ENCODE measurements around the gene SLC25A12.
A peak's percentile ranks its signal among the peaks of the same experiment; 100 is the strongest.
"Not testable (repeated sequence)": the region's sequence is repeated elsewhere in the genome, so short reads cannot be mapped to it uniquely, and the experiment has no call there.

The SLC25A12 gene

DNA sequence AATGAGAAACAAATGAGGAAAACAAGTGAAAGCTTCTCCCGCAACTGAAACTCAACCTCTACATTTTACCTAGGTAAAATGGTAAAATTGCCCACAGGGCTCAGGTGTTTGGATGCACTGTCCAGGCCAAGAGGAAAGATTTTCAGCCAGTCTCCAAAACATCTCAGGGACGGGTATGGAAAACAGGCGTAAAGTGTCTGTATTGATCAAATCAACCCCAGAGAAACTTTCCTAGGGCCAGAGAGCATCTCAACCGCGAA, 27.9 kb upstream of the SLC25A12 start:
- no peaks in the 10 kb centered on the region for H3K9me3 ChIP-seq (ENCODE audit: control insufficient read depth, low read length)
- H3K4me3 ChIP-seq (ENCODE audit: insufficient read depth, low read depth, low read length, poor library complexity, severe bottlenecking): peak overlapping the region; percentile 95
- H3K27ac ChIP-seq (ENCODE audit: insufficient read depth, low read length, poor library complexity, severe bottlenecking): peak overlapping the region; percentile 93
- peaks cover 12% of the 10 kb centered on the region for H3K4me1 ChIP-seq (ENCODE audit: control insufficient read depth, insufficient read depth, low read length, poor library complexity, severe bottlenecking)
- DNase-seq: no peak
- no peaks in the 10 kb centered on the region for H3K27me3 ChIP-seq (replicated peaks; ENCODE audit: control insufficient read depth, insufficient read depth, low read length, poor library complexity, severe bottlenecking)
- H3K36me3 ChIP-seq (ENCODE audit: control insufficient read depth, insufficient read depth, low read length): peaks cover under 1% of the 10 kb centered on the region

DNA sequence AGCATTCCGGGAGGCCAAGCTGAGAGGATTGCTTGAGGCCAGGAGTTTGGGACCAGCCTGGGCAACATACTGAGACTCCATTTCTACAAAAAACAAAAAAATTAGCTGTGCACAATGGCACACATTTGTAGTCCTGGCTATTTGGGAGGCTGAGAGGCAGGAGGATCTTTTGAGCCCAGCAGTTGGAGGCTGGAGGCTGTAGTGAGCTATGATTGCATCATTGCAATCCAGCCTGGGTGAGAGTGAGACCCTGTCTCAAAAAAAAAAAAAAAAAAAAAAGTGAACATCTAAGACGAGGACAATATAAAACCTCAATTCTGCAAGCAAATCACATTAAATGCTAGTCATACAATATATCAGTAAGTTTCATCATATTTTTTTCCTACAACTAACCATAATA, 25.4 kb upstream of the SLC25A12 start:
- DNase-seq: no peak
- no peaks in the 10 kb centered on the region for H3K9me3 ChIP-seq (ENCODE audit: control insufficient read depth, low read length)
- no peak overlapping the region for H3K27ac ChIP-seq (ENCODE audit: insufficient read depth, low read length, poor library complexity, severe bottlenecking)
- H3K27me3 ChIP-seq (replicated peaks; ENCODE audit: control insufficient read depth, insufficient read depth, low read length, poor library complexity, severe bottlenecking): no peaks in the 10 kb centered on the region
- H3K4me1 ChIP-seq (ENCODE audit: control insufficient read depth, insufficient read depth, low read length, poor library complexity, severe bottlenecking): peaks cover 12% of the 10 kb centered on the region
- H3K4me3 ChIP-seq (ENCODE audit: insufficient read depth, low read depth, low read length, poor library complexity, severe bottlenecking): no peak overlapping the region
- no peaks in the 10 kb centered on the region for H3K36me3 ChIP-seq (ENCODE audit: control insufficient read depth, insufficient read depth, low read length)

DNA sequence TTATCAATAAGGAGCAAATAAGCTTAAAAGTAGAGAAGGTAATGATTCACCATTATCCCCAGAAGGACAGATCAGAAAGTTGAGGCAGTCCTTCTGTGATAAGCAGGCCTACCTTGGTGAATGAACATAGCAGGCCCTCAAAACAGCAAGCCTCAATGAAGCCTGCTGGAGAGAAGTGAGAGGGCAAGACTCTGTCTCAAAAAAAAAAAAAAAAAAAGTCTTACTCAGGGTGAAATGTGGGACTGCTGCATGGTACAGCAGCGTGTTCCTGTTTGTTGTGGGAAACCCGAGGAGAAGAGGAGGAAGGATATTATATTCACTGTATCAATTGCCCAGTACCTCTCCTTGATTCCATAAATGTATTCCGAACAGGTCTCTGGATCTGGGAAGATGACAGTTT, 19.5 kb upstream of the SLC25A12 start:
- no peak overlapping the region for H3K27ac ChIP-seq (ENCODE audit: insufficient read depth, low read length, poor library complexity, severe bottlenecking)
- no peaks in the 10 kb centered on the region for H3K4me1 ChIP-seq (ENCODE audit: control insufficient read depth, insufficient read depth, low read length, poor library complexity, severe bottlenecking)
- DNase-seq: no peak

DNA sequence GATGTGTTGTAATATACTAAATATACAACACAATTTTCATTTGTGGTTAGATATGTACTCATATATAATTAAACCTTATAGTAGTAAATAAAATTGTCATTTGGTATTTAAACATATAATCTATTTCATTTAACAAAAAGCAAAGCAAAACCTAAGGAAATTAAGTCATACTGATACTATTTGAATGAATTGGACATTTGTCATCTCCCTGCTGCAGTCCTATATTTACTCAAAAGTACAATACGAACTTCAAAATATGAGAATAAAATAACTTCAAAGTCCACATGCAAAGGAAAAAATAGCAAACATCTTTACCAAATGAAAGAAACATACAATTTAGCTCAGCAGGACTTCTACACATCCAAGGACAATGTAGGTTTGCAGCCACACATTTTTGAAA, 16.4 kb upstream of the SLC25A12 start:
- no peaks in the 10 kb centered on the region for H3K36me3 ChIP-seq (ENCODE audit: control insufficient read depth, insufficient read depth, low read length)
- no peak overlapping the region for H3K27ac ChIP-seq (ENCODE audit: insufficient read depth, low read length, poor library complexity, severe bottlenecking)
- H3K9me3 ChIP-seq (ENCODE audit: control insufficient read depth, low read length): no peaks in the 10 kb centered on the region
- no peak overlapping the region for H3K4me3 ChIP-seq (ENCODE audit: insufficient read depth, low read depth, low read length, poor library complexity, severe bottlenecking)
- H3K4me1 ChIP-seq (ENCODE audit: control insufficient read depth, insufficient read depth, low read length, poor library complexity, severe bottlenecking): no peaks in the 10 kb centered on the region
- DNase-seq: no peak
- H3K27me3 ChIP-seq (replicated peaks; ENCODE audit: control insufficient read depth, insufficient read depth, low read length, poor library complexity, severe bottlenecking): no peaks in the 10 kb centered on the region

More for the DNA sequence above, 19.5 kb upstream of the SLC25A12 start:
- Histone ChIP-seq H3K36me3 (ENCODE audit: control insufficient read depth, insufficient read depth, low read length) (no peaks in the 10 kb centered on the region), H3K27me3 (replicated peaks; ENCODE audit: control insufficient read depth, insufficient read depth, low read length, poor library complexity, severe bottlenecking) (no peaks in the 10 kb centered on the region), H3K9me3 (ENCODE audit: control insufficient read depth, low read length) (no peaks in the 10 kb centered on the region), H3K4me3 (ENCODE audit: insufficient read depth, low read depth, low read length, poor library complexity, severe bottlenecking) (no peak overlapping the region)

DNA sequence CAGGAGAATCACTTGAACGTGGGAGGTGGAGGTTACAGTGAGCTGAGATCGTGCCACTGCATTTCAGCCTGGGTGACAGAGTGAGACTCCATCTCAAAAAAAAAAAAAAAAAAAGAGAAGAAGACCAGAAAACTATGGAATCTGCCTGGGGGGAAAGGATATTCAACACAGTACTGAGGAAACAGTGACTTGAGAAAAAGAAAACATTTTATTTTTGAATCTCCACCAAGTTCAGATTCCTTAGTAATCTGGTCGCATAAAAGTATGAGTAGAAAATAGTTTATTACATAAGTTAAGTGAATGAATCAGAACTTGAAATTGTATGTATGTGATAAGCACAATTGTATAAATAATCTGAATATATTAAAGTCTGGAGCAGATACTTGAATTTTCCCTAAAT, 15.2 kb upstream of the SLC25A12 start:
- no peaks in the 10 kb centered on the region for H3K36me3 ChIP-seq (ENCODE audit: control insufficient read depth, insufficient read depth, low read length)
- H3K27ac ChIP-seq (ENCODE audit: insufficient read depth, low read length, poor library complexity, severe bottlenecking): no peak overlapping the region
- no peak overlapping the region for H3K4me3 ChIP-seq (ENCODE audit: insufficient read depth, low read depth, low read length, poor library complexity, severe bottlenecking)
- DNase-seq: no peak
- no peaks in the 10 kb centered on the region for H3K4me1 ChIP-seq (ENCODE audit: control insufficient read depth, insufficient read depth, low read length, poor library complexity, severe bottlenecking)
- no peaks in the 10 kb centered on the region for H3K27me3 ChIP-seq (replicated peaks; ENCODE audit: control insufficient read depth, insufficient read depth, low read length, poor library complexity, severe bottlenecking)
- no peaks in the 10 kb centered on the region for H3K9me3 ChIP-seq (ENCODE audit: control insufficient read depth, low read length)

DNA sequence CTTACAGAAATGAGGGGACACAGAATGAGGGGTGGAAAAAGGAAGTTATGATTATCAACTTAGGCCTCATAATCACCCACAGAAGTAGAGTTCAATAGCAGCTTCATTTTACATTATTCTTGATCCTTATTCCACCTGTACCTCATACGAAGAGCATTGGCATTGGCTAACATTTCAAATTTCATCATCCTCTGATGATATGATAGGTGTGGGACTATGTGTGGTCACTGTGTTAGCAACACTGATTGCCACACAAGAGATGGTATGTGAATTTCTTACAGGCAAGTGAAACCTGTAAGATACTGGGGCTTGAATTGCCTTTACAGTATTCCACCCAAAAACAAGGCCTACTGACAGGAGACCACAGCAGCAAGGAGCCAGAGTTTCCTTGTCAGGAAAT, 14.2 kb upstream of the SLC25A12 start:
- Histone ChIP-seq H3K36me3 (ENCODE audit: control insufficient read depth, insufficient read depth, low read length) (no peaks in the 10 kb centered on the region), H3K27me3 (replicated peaks; ENCODE audit: control insufficient read depth, insufficient read depth, low read length, poor library complexity, severe bottlenecking) (no peaks in the 10 kb centered on the region), H3K4me1 (ENCODE audit: control insufficient read depth, insufficient read depth, low read length, poor library complexity, severe bottlenecking) (no peaks in the 10 kb centered on the region), H3K9me3 (ENCODE audit: control insufficient read depth, low read length) (no peaks in the 10 kb centered on the region), H3K4me3 (ENCODE audit: insufficient read depth, low read depth, low read length, poor library complexity, severe bottlenecking) (no peak overlapping the region), H3K27ac (ENCODE audit: insufficient read depth, low read length, poor library complexity, severe bottlenecking) (no peak overlapping the region)
- DNase-seq: no peak

DNA sequence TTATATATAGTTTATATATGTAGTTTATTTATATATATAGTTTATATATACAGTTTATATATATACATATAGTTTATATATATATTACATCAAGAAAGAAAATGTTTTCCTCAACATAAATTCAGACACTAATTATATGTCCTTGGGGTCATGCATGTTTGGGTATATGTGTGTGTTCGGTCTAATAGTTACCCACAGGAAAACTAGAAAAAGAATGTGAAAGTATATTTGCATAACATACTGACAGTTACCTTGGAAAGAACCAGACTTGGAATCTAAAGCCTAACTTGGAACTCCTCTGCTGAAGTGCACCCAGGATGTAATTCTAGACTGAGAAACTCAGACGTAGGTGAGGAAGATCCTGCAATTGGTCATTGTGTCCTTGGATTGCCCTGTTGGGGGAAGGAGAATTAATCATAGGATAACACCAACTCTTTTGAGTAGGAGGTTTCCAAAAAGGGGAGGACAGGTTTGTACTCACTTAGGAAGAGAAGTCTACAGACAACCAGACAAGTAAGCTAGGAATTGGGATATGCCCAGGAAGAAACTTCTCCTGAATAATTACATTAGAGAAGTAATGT, 8.9 kb upstream of the SLC25A12 start:
- no peaks in the 10 kb centered on the region for H3K36me3 ChIP-seq (ENCODE audit: control insufficient read depth, insufficient read depth, low read length)
- H3K4me3 ChIP-seq (ENCODE audit: insufficient read depth, low read depth, low read length, poor library complexity, severe bottlenecking): no peak overlapping the region
- no peaks in the 10 kb centered on the region for H3K27me3 ChIP-seq (replicated peaks; ENCODE audit: control insufficient read depth, insufficient read depth, low read length, poor library complexity, severe bottlenecking)
- H3K4me1 ChIP-seq (ENCODE audit: control insufficient read depth, insufficient read depth, low read length, poor library complexity, severe bottlenecking): no peaks in the 10 kb centered on the region
- no peak for DNase-seq
- no peak overlapping the region for H3K27ac ChIP-seq (ENCODE audit: insufficient read depth, low read length, poor library complexity, severe bottlenecking)
- H3K9me3 ChIP-seq (ENCODE audit: control insufficient read depth, low read length): no peaks in the 10 kb centered on the region

DNA sequence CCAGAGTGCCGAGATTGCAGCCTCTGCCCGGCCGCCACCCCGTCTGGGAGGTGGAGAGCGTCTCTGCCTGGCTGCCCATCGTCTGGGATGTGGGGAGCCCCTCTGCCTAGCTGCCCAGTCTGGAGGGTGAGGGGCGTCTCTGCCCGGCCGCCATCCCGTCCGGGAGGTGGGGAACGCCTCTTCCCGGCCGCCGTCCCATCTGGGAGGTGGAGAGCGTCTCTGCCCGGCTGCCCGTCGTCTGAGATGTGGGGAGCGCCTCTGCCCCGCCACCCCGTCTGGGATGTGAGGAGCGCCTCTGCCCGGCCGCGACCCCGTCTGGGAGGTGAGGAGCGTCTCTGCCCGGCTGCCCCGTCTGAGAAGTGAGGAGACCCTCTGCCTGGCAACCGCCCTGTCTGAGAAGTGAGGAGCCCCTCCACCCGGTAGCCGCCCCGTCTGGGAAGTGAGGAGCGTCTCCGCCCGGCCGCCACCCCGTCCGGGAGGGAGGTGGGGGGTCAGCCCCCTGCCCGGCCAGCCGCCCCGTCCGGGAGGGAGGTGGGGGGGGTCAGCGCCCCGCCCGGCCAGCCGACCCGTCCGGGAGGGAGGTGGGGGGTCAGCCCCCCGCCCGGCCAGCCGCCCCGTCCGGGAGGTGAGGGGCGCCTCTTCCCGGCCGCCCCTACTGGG, 5.7 kb upstream of the SLC25A12 start:
- H3K9me3 ChIP-seq (ENCODE audit: control insufficient read depth, low read length); DNase-seq; H3K27ac ChIP-seq (ENCODE audit: insufficient read depth, low read length, poor library complexity, severe bottlenecking); H3K36me3 ChIP-seq (ENCODE audit: control insufficient read depth, insufficient read depth, low read length); H3K27me3 ChIP-seq (replicated peaks; ENCODE audit: control insufficient read depth, insufficient read depth, low read length, poor library complexity, severe bottlenecking); H3K4me1 ChIP-seq (ENCODE audit: control insufficient read depth, insufficient read depth, low read length, poor library complexity, severe bottlenecking); H3K4me3 ChIP-seq (ENCODE audit: insufficient read depth, low read depth, low read length, poor library complexity, severe bottlenecking): not testable (repeated sequence)

DNA sequence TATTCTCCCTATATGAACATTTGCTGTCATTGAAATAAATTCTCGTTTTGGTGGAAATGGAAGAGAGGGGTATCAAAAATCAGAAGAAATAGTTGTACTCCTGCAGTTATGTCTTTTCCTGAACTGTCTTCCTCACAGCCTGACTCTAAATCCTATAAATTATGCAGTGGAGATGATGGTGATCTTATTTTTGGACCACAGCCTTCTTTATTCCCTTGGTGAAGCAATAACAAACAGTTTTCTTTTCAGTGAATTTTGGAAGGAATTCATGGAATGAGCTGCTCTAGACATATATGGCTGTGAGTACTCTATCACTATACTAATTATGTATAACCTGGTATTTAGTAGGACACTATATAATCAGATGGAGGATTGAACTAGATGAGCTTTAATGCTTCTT, 1.7 kb upstream of the SLC25A12 start:
- Histone ChIP-seq H3K9me3 (ENCODE audit: control insufficient read depth, low read length) (no peaks in the 10 kb centered on the region), H3K27ac (ENCODE audit: insufficient read depth, low read length, poor library complexity, severe bottlenecking) (no peak overlapping the region), H3K4me1 (ENCODE audit: control insufficient read depth, insufficient read depth, low read length, poor library complexity, severe bottlenecking) (peaks cover 5% of the 10 kb centered on the region), H3K4me3 (ENCODE audit: insufficient read depth, low read depth, low read length, poor library complexity, severe bottlenecking) (no peak overlapping the region), H3K27me3 (replicated peaks; ENCODE audit: control insufficient read depth, insufficient read depth, low read length, poor library complexity, severe bottlenecking) (no peaks in the 10 kb centered on the region), H3K36me3 (ENCODE audit: control insufficient read depth, insufficient read depth, low read length) (no peaks in the 10 kb centered on the region)
- DNase-seq: no peak

DNA sequence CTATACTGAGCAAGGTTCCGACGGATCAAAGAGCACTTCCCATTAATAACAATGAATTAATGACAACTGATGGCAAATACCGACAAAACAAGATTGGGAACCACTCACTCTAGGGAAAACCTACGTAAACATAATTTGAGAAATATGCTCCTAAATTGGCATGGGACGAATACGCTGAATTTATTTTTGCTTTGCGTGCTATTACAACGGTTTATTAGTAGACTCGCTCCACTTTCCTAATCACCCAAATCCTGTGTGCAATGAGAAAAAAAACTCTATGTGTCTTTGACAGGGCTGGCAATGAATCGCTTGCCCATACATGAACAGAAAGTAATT, 536 bp upstream of the SLC25A12 start:
- H3K4me1 ChIP-seq (ENCODE audit: control insufficient read depth, insufficient read depth, low read length, poor library complexity, severe bottlenecking): peaks cover 5% of the 10 kb centered on the region
- H3K27me3 ChIP-seq (replicated peaks; ENCODE audit: control insufficient read depth, insufficient read depth, low read length, poor library complexity, severe bottlenecking): no peaks in the 10 kb centered on the region
- DNase-seq: no peak

More for the DNA sequence above, 536 bp upstream of the SLC25A12 start:
- no peaks in the 10 kb centered on the region for H3K36me3 ChIP-seq (ENCODE audit: control insufficient read depth, insufficient read depth, low read length)
- H3K4me3 ChIP-seq (ENCODE audit: insufficient read depth, low read depth, low read length, poor library complexity, severe bottlenecking): peak overlapping the region; percentile 99
- H3K27ac ChIP-seq (ENCODE audit: insufficient read depth, low read length, poor library complexity, severe bottlenecking): peak overlapping the region; percentile 73
- no peaks in the 10 kb centered on the region for H3K9me3 ChIP-seq (ENCODE audit: control insufficient read depth, low read length)
